HG02885 (cell line): ENCODE measurements around the gene CACNA2D2.

Experiments
- ATAC-seq: cut with Tn5 transposase; IDR thresholded peaks from one replicate; pipeline ENCODE4 v1.9.1; 2021; ENCODE audit warnings: mild to moderate bottlenecking; ENCODE audit not compliant: unreplicated experiment, poor library complexity

The CACNA2D2 gene

DNA sequence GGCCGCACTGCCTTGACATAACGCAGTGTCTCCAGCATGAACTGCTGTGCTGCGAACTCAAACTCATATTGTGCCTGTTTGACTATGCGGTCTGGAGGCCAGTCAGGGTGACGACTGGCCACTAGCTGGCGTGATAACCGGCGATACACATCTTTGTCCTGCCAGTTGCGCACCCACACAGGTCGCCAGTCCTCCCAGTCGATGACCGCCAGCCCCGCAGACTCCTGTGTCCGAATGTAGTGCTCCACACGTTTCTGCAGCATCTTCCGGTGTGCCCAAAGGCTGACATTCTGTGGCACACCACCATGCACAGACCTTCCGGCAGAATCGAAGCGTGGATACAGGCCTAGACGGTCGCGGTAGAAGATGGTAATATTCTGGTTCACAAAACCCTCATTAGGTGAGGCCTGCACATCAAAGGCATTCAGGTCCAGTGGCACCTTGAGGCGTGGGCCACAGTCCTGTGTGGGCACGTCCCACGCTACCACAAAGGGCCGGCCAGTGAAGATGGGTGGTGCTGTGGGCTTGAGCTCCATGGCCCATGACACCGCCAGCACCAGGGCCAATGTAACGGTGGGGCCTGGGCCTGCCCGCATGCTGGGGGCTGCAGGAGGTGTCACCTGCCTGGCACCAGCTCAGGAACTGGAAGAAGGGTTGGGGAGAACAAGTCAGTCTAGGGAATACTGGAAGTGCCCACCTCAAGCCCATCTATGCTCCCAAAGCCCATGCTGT, 183.4 kb downstream of the CACNA2D2 start:
- no peak for ATAC-seq

GRCh38 chr3:50319181-50319893, 184.1 kb downstream of the CACNA2D2 start:
- ATAC-seq, result no peak

GRCh38 chr3:50318615-50319014, 184.8 kb downstream of the CACNA2D2 start:
- no peak for ATAC-seq

DNA sequence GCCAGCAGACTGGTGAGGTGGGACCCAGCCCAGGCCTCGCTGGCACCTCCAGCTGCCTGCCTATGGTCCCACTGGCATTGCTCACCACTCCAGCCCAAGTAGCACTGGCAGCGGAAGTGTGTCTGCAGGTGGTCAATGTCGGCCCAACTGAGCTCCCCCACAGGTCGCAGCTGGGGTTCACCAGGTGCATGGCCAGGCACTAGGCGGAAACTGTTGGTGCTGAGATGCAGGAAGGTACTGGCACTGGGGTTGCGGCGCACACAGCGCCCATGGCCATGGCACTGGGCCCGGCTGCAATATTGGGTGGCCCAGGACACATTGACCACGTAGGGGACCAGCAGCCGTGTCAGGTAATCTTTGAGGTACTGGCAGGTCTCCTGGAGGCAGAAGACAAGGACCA, 185.3 kb downstream of the CACNA2D2 start:
- no peak for ATAC-seq

DNA sequence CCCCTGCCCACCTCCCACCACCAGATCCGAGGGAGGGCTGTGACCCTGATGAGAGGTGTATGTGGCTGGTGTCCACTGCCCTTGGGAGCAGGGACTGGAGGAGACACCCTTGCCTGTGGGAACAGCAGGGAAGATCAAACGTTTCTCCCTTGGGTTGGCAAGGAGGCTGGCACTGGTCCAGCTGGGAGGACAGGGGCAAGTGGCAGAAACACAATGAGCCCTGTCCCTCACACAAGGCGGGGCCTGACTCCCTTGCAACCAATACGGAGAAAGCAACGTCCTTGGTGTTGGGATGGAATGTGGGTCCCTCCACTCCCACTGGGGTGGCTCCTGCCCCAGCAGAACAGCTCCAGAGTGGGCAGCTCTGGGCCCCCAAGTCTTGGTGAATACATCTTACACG, 186.1 kb downstream of the CACNA2D2 start:
- ATAC-seq, result no peak

GRCh38 chr3:50316657-50317242, 186.7 kb downstream of the CACNA2D2 start:
- ATAC-seq, result no peak

- no peak for ATAC-seq
Observed at GRCh38 chr3:50314816-50315215, 188.6 kb downstream of the CACNA2D2 start.

- no peak for ATAC-seq
Observed at GRCh38 chr3:50314342-50314741, 189.1 kb downstream of the CACNA2D2 start.
